HG02981 (cell line): Measurements from ENCODE around the gene CDADC1.
"Not testable (repeated sequence)": the region's sequence is repeated elsewhere in the genome, so short reads cannot be mapped to it uniquely, and the experiment has no call there.

Experiments used
- ATAC-seq: cut with Tn5 transposase; IDR thresholded peaks from one replicate; pipeline ENCODE4 v1.9.1; 2021; ENCODE audit warnings: mild to moderate bottlenecking, moderate library complexity; ENCODE audit not compliant: unreplicated experiment

CDADC1 gene

DNA sequence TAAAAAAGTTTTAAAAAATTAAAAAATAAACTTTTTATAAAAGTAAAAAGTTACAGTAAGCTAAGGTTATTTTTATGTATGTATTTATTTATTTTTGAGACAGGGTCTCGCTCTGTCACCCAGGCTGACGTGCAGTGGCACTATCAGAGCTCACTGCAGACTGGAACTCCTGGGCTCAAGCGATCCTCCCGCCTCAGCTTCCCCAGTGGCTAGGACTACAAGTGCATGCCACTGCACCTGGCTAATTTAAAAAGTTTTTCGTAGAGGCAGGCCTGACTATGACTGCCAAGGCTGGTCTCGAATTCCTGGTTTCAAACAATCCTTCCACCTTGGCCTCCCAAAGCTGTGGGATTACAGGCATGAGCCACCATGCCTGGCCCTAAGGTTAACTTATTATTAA is 64.1 kb downstream of the CDADC1 start:
- no peak for ATAC-seq

DNA sequence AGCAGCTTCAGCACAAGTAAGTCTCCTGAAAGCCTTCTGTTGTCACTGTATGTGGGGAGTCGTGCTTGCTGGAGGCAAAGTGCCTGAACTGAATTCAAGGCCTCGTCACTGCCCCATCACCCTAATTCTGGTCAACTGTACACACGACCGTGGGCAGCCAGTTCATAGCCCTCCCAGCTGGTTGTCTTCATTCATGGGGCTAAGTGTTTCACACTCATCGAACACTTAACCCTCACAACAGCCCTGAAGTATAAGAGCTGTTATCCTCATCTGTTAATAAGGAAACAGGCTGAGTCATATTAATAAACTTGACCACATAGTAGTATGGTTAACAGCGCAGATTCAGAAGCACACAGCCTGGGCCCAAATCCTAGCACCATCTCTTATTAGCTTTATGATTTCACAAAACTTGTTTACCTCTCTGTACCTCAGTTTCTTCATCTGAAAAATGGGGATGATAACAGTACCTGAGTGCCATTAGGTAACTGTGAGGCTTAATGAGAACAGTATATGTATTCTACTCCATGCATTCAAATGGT is 66.7 kb downstream of the CDADC1 start:
- ATAC-seq: no peak

DNA sequence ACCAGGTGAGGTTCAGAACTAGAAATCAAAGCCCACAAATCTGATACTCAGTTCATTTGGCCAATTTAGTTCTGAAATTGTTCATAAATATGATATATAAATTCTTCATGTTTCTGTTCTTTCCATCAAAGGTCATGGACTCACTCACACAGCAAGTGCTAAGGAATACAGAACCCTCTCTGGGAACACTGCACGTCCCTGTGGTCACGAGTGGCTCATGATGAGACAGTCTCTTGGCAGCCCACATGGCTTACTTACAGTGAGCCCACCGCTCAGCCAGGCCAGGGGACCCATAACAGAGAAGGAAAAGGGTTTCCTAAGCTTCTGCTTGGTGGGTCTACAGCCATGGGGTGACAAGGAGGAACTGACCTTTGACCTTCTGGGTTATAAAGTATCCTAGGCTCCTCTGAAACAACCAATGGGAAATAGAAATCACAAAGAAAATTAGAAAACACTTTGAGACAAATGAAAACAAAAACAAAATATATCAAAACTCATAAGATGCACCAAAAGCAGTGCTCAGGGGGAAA is 67.4 kb downstream of the CDADC1 start:
- ATAC-seq: no peak

- ATAC-seq: no peak
Observed at GRCh38 chr13:49315756-49316482, 68.2 kb downstream of the CDADC1 start.

DNA sequence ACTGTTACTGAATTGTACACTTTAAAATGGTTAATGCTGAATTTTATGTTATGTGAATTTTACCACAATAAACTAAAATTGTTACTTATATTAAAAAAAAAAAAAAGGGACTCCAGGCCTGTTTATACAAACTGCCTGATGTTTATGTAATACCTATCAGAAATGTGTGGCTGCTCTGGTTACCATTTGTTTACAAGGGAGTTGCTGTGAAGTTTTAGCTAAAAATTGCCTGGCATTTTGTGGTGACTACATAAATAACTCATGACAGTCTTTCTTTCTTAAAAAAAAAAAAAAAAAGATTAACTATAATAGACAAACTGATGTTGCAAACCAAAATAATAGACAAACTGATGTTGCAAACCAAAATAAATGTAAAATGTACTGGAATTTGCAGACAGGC is 71.8 kb downstream of the CDADC1 start:
- ATAC-seq: no peak

GRCh38 chr13:49319951-49320350 is 72.2 kb downstream of the CDADC1 start:
- no peak for ATAC-seq

DNA sequence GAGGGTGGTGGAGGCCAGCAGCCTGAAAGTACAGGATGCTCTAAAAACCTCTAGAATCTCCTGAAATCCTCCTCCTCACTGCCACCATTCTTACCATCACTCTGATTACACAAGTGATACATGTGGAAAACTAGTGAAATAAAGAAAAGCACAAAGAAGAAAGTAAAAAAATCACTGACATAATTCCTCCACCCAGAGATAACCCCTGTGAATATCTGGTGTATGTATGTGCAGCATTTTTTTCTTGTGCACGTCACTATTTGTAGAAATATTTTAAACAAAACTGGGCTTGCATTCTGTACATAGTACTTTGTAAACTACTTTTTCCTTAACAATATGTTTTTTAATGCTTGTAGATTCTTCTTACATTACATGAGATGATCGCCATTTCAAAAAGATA is 73.2 kb downstream of the CDADC1 start:
- ATAC-seq: no peak

GRCh38 chr13:49322702-49323101 is 75.0 kb downstream of the CDADC1 start:
- no peak for ATAC-seq

- ATAC-seq: no peak
Observed at GRCh38 chr13:49323344-49323743, 75.6 kb downstream of the CDADC1 start.

- ATAC-seq: no peak
Observed at GRCh38 chr13:49326222-49326917, 78.6 kb downstream of the CDADC1 start.

GRCh38 chr13:49327145-49327544 is 79.4 kb downstream of the CDADC1 start:
- ATAC-seq: not testable (repeated sequence)

DNA sequence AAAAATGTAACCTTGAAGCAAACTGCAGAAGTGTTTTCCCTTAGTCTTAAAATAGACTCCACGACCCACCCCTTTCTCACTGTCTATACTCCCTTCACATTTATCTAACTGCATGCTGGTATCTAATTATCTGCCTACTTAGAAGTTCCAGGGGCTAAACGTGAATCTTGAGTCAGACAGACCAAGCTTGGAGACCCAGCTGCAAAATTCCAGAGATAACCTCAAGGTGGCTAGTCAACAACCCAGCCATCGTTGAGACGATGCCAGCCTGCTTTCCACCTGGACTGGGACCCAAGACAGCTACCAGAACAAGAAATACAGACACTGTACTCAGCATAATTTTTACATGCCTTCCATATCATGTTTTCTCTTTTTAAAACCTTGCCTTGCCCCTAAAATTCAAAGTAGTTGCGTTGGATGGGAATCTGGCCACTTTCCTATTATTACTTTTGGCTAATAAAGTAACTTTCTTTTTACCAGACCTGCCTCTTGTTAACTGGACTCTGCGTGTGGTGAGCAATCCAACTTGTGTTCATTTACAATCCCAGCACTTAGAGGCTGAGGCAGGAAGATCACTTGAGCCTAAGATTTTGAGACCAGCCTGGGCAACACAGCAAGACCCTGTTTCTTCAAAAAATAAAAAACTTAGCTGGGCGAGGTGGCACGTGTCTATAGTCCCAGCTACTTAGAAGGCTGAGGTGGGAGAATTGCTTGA is 82.3 kb downstream of the CDADC1 start:
- ATAC-seq: no peak

DNA sequence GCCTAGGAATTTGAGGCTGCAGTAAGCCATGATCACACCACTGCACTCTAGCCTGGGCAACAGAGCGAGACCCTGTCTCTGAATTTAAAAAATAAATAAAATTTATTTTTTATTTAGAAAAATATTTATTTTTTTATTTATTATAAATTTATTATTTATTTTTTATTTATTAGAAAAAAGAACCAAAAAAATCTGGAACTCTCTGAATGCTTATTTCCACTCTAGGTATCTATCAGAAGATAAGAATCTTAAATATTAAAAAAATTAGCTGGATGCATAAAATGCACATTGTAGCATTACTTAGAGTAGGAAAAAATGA is 82.8 kb downstream of the CDADC1 start:
- ATAC-seq: no peak

DNA sequence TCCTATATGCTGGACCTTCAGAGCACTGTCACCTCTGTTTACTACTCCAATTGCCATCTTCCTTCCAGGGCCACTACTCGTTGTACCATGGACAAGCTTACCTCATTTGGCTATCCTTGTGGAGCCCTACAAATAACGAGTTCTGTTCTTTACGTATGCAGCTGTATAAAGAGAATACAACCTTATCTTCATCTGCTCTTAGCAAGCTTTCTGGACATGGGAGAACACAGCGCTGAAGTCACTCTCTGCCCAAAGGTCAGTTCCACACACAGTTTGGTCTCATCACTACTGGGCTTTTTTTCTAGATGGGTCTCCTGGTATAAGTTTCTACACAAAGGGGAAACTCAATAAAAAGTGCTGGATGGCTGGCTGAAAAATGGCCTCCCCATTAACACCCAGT is 88.9 kb downstream of the CDADC1 start:
- ATAC-seq: no peak

- no peak for ATAC-seq
Observed at GRCh38 chr13:49340161-49340560, 92.4 kb downstream of the CDADC1 start.

- ATAC-seq: no peak
Observed at GRCh38 chr13:49341517-49341916, 93.8 kb downstream of the CDADC1 start.

DNA sequence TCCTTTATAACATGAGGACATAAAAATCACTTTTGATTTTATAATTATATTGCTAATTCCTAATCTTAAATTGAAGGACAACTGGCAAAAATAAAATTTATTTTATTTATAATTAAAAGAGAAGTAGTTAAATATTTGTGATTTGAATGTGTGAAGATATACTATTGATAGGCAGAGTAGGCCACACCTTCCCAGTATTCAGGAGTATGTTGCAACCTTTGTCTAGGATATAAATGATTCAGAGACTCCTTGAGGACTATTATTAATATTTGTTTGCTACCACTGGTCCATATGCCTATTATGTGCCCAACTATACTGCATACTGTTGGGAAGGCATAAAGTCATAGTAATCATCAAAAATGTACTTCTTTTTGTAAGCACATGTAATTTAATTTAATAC is 94.2 kb downstream of the CDADC1 start:
- no peak for ATAC-seq

DNA sequence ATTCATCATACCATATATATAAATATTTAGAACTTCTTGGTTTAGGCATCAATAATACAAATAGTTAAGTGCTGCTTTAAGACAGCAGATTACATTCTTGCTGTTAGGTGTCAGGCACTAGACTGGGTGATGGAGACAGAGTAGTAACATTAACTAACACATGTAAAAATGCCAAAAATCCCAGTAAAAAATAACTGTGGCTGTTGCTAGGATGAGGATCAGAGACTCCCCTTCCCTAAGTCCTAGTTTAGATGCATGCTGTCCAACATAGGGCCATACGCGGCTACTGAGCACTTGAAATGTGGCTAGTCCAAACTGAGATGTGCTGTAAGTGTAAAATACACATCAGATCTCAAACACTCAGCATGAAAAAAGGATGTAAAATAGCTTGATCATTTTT is 94.7 kb downstream of the CDADC1 start:
- no peak for ATAC-seq
